ENCODE data around the gene CPA1. TPM values are rescaled to one million over a fixed set of nuclear protein-coding genes. Genes with fewer than 3 reads are reported as not detected.

Gene CPA1
- total RNA-seq, 1 experiment from 2014 or later = 7.9 TPM

- no peak for ATAC-seq
- Mint-ChIP-seq H3K4me1 (peaks cover 19% of the 10 kb centered on the region), H3K36me3 (peaks cover 12% of the 10 kb centered on the region), H3K27me3 (ENCODE audit: low read depth) (no peaks in the 10 kb centered on the region; the same call in none of the 2 replicates), H3K27ac (no peak overlapping the region), H3K4me3 (no peak overlapping the region), H3K9me3 (peaks cover 23% of the 10 kb centered on the region)
- no peak for DNase-seq (ENCODE audit: low spot score)
- no peak for TF ChIP-seq SOX15 (CRISPR knock-in tag; IDR thresholded peaks at IDR 0.05)
- TF ChIP-seq NR2C2 (CRISPR knock-in tag; IDR thresholded peaks at IDR 0.05) = no peak
- no peak for TF ChIP-seq OVOL2 (CRISPR knock-in tag; IDR thresholded peaks at IDR 0.05; ENCODE audit: borderline replicate concordance)
- no peak for TF ChIP-seq ZBTB43 (CRISPR knock-in tag; IDR thresholded peaks at IDR 0.05)
- TF ChIP-seq FOXK1 (CRISPR knock-in tag; IDR thresholded peaks at IDR 0.05) = no peak
- no peak for TF ChIP-seq MXD4 (CRISPR knock-in tag; IDR thresholded peaks at IDR 0.05; ENCODE audit: borderline replicate concordance)
- TF ChIP-seq CBFB (CRISPR knock-in tag; IDR thresholded peaks at IDR 0.05; ENCODE audit: low read depth) = no peak
- CTCF ChIA-PET = no interaction called here
- POLR2A ChIA-PET = no interaction called here
Measured at GRCh38 chr7:130359276-130359857, 20.9 kb upstream of the CPA1 start.

GRCh38 chr7:130360518-130360917 lies 19.8 kb upstream of the CPA1 start:
- H3K4me1 Mint-ChIP-seq = peaks cover 24% of the 10 kb centered on the region
- ATAC-seq (no peak), DNase-seq (ENCODE audit: low spot score) (no peak)
- ChIA-PET POLR2A (no interaction called here), CTCF (no interaction called here)
- no peaks in the 10 kb centered on the region; the same call in none of the 2 replicates for H3K27me3 Mint-ChIP-seq (ENCODE audit: low read depth)
- H3K36me3 Mint-ChIP-seq = peaks cover 12% of the 10 kb centered on the region
- H3K4me3 Mint-ChIP-seq = no peak overlapping the region
- TF ChIP-seq NFYB (CRISPR knock-in tag; conservative IDR thresholded peaks at IDR 0.05; ENCODE audit: low read depth) (no peak), ZNF232 (CRISPR knock-in tag; IDR thresholded peaks at IDR 0.05) (no peak), NR3C1 (CRISPR knock-in tag; conservative IDR thresholded peaks at IDR 0.05; ENCODE audit: low read depth) (no peak), ZNF121 (CRISPR knock-in tag; IDR thresholded peaks at IDR 0.05) (no peak), ZMAT4 (CRISPR knock-in tag; IDR thresholded peaks at IDR 0.05) (no peak), NR1H2 (CRISPR knock-in tag; IDR thresholded peaks at IDR 0.05) (no peak), SMAD3 (CRISPR knock-in tag; IDR thresholded peaks at IDR 0.05; ENCODE audit: borderline replicate concordance) (no peak), ZNF512 (CRISPR knock-in tag; IDR thresholded peaks at IDR 0.05; ENCODE audit: borderline replicate concordance) (no peak), SOX15 (CRISPR knock-in tag; IDR thresholded peaks at IDR 0.05) (no peak), IRF2 (CRISPR knock-in tag; IDR thresholded peaks at IDR 0.05; ENCODE audit: borderline replicate concordance, low read depth) (no peak), SMAD4 (CRISPR knock-in tag; IDR thresholded peaks at IDR 0.05) (no peak), ETV6 (CRISPR knock-in tag; IDR thresholded peaks at IDR 0.05) (no peak), ZNF263 (CRISPR knock-in tag; IDR thresholded peaks at IDR 0.05; ENCODE audit: low read depth) (no peak), CBFB (CRISPR knock-in tag; IDR thresholded peaks at IDR 0.05; ENCODE audit: low read depth) (no peak), ZNF219 (CRISPR knock-in tag; IDR thresholded peaks at IDR 0.05; ENCODE audit: borderline replicate concordance) (no peak)
- peaks cover 23% of the 10 kb centered on the region for H3K9me3 Mint-ChIP-seq
- H3K27ac Mint-ChIP-seq = no peak overlapping the region

- DNase-seq (ENCODE audit: low spot score) = no peak
- H3K27ac Mint-ChIP-seq = no peak overlapping the region
- H3K27me3 Mint-ChIP-seq (ENCODE audit: low read depth) = no peaks in the 10 kb centered on the region; the same call in none of the 2 replicates
- ChIA-PET CTCF (no interaction called here), POLR2A (no interaction called here)
- peaks cover 12% of the 10 kb centered on the region for H3K36me3 Mint-ChIP-seq
- peaks cover 23% of the 10 kb centered on the region for H3K9me3 Mint-ChIP-seq
- H3K4me3 Mint-ChIP-seq = no peak overlapping the region
- no peak for ATAC-seq
- peaks cover 20% of the 10 kb centered on the region for H3K4me1 Mint-ChIP-seq
- TF ChIP-seq MYBL2 (CRISPR knock-in tag; IDR thresholded peaks at IDR 0.05) (no peak), AR (CRISPR knock-in tag; IDR thresholded peaks at IDR 0.05) (no peak), NR2C2 (CRISPR knock-in tag; IDR thresholded peaks at IDR 0.05) (no peak), FOXP4 (CRISPR knock-in tag; IDR thresholded peaks at IDR 0.05) (no peak), ERG (CRISPR knock-in tag; IDR thresholded peaks at IDR 0.05) (no peak), TEAD1 (CRISPR knock-in tag; IDR thresholded peaks at IDR 0.05) (no peak)
Measured at GRCh38 chr7:130361681-130362080, 18.6 kb upstream of the CPA1 start.

Data from WTC11 (cell line).